Common myeloid progenitor, CD34-positive (primary cell): ENCODE results near the gene RADX.

ENCODE experiments used
- CTCF ChIA-PET: fragments of 350-600 bp; sonication (Branson Sonifier 250); formaldehyde crosslinking; loops from one replicate; lab custom pipeline; 2021; ENCODE audit warnings: antibody characterized with exemption; lab: Charles Lee
- POLR2A ChIA-PET: fragments of 350-600 bp; sonication (Branson Sonifier 250); formaldehyde crosslinking; loops from one replicate; lab custom pipeline; 2021; ENCODE audit warnings: antibody characterized with exemption; lab: Charles Lee
- DNase-seq, 3 donors: peaks; one replicate each; pipeline versions ENCODE4 v3.0.0 to v3.0.0-alpha.2; 2013
- H3K27ac ChIP-seq, 2 experiments: 1 replicate in 1 of 2; 2 replicates in 1 of 2; pipeline ENCODE4 v1.7.0; 2013; ENCODE audit warnings: inconsistent platforms in 2 of 2, low read length in 2 of 2, mild to moderate bottlenecking in 2 of 2, low read depth in 1 of 2, moderate library complexity in 1 of 2; ENCODE audit not compliant: severe bottlenecking in 2 of 2, insufficient read depth in 1 of 2, poor library complexity in 1 of 2
- H3K27me3 ChIP-seq, 5 experiments: replicated peaks in 2 of 5; 1 replicate in 3 of 5; 2 replicates in 2 of 5; pipeline versions ENCODE4 v1.6.1 to v1.7.0; 2013; ENCODE audit warnings: low read length in 4 of 5, mild to moderate bottlenecking in 2 of 5, moderate library complexity in 2 of 5, inconsistent platforms in 1 of 5; ENCODE audit not compliant: insufficient read depth in 5 of 5, control insufficient read depth in 4 of 5
- H3K36me3 ChIP-seq, 4 experiments: 1 replicate in 2 of 4; 2 replicates in 2 of 4; pipeline versions ENCODE4 v1.6.1 to v1.7.0; 2013; ENCODE audit warnings: low read length in 3 of 4, control low read depth in 1 of 4, mild to moderate bottlenecking in 1 of 4; ENCODE audit not compliant: control insufficient read depth in 4 of 4, insufficient read depth in 4 of 4
- H3K4me1 ChIP-seq, 4 experiments: 1 replicate in 3 of 4; 2 replicates in 1 of 4; pipeline versions ENCODE4 v1.6.1 to v1.7.1; 2013; ENCODE audit warnings: low read length in 3 of 4, mild to moderate bottlenecking in 3 of 4, control low read depth in 1 of 4, inconsistent platforms in 1 of 4, moderate library complexity in 1 of 4; ENCODE audit not compliant: control insufficient read depth in 4 of 4, insufficient read depth in 4 of 4; ENCODE audit errors: control extremely low read depth in 1 of 4
- H3K4me3 ChIP-seq, 7 experiments: 1 replicate in 4 of 7; 2 replicates in 3 of 7; pipeline versions ENCODE4 v1.5.1 to v1.7.0; 2013; ENCODE audit warnings: mild to moderate bottlenecking in 7 of 7, low read length in 6 of 7, moderate library complexity in 6 of 7, inconsistent platforms in 2 of 7, low read depth in 2 of 7, control low read depth in 1 of 7; ENCODE audit not compliant: insufficient read depth in 4 of 7, control insufficient read depth in 1 of 7; ENCODE audit errors: extremely low read depth in 1 of 7
- H3K9me3 ChIP-seq, 5 experiments: 1 replicate in 4 of 5; 2 replicates in 1 of 5; pipeline versions ENCODE4 v1.6.1 to v1.7.1; 2013; ENCODE audit warnings: low read length in 4 of 5, mild to moderate bottlenecking in 2 of 5, inconsistent platforms in 1 of 5, low read depth in 1 of 5, moderate library complexity in 1 of 5; ENCODE audit not compliant: control insufficient read depth in 4 of 5, insufficient read depth in 2 of 5; ENCODE audit errors: control extremely low read depth in 1 of 5
- WGBS: methylation state at CpG from one replicate; pipeline ENCODE4 v1.1.5; 2013; ENCODE audit not compliant: insufficient coverage; 5-methylcytosine and 5-hydroxymethylcytosine counted together

The RADX gene

GRCh38 chrX:106726485-106727437 is 115.0 kb downstream of the RADX start, which contains the start of gene RNF128:
RNF128 (plus strand) TSS chrX:106726701; CDS start chrX:106726914, 213 bp downstream.
- ChIA-PET POLR2A (no interaction called here), CTCF (no interaction called here)
- peaks cover 10 to 57% (median 18%) of the 10 kb centered on the region in 5 experiments for H3K27me3 ChIP-seq
- H3K27ac ChIP-seq: no peak within 1 kb of the TSS
- peak; percentile 4 to 51 (median 49) for DNase-seq
- H3K4me1 ChIP-seq: peaks cover 0 to 11% (median 3%) of the 10 kb centered on the region in 4 experiments
- H3K4me3 ChIP-seq: peak within 1 kb of the TSS in 6 of 7 experiments; percentile 19 to 69 (median 46)
- no peaks in the 10 kb centered on the region for H3K36me3 ChIP-seq
- H3K9me3 ChIP-seq: peaks cover 0 to 1% (median 0%) of the 10 kb centered on the region in 5 experiments
- 29% methylated on average over 75 of the region's 79 CpGs for WGBS

- DNase-seq: no peak
- peaks cover 10 to 49% (median 18%) of the 10 kb centered on the region in 5 experiments for H3K27me3 ChIP-seq
- H3K9me3 ChIP-seq: peaks cover 0 to 1% (median 0%) of the 10 kb centered on the region in 5 experiments
- ChIA-PET CTCF (no interaction called here), POLR2A (interaction anchor here (0.6 kb wide), 1 partner anchor 263 kb away, joined by 3 read pairs; no protein-coding TSS in a partner anchor)
- no peak overlapping the region for H3K4me3 ChIP-seq
- H3K27ac ChIP-seq: no peak overlapping the region
- 77% methylated on average over 2 of the region's 2 CpGs for WGBS
- H3K4me1 ChIP-seq: peaks cover 0 to 11% (median 3%) of the 10 kb centered on the region in 4 experiments
- no peaks in the 10 kb centered on the region for H3K36me3 ChIP-seq
Observed at GRCh38 chrX:106728337-106728736, 116.6 kb downstream of the RADX start.
